Astrocyte (in vitro differentiated cells and primary cell): ENCODE results near the gene CHDH.

Experiments used
- CTCF ChIP-seq: IDR thresholded peaks from 2 replicates; pipeline ENCODE4 v1.5.1; 2011; ENCODE audit warnings: low read depth, mild to moderate bottlenecking, inconsistent platforms, low read length, moderate library complexity; ENCODE audit not compliant: insufficient read depth
- EZH2 ChIP-seq: IDR thresholded peaks from 2 replicates; pipeline ENCODE4 v1.6.1; 2012; ENCODE audit warnings: mild to moderate bottlenecking, low read length, inconsistent platforms; ENCODE audit not compliant: insufficient read depth

GRCh38 chr3:53774414-53774813, 71.8 kb downstream of the CHDH start:
- no peak for TF ChIP-seq CTCF
- TF ChIP-seq EZH2, result no peak
